HG02884 (cell line): ENCODE results near the gene ZACN.

Source experiments
- ATAC-seq: cut with Tn5 transposase; IDR thresholded peaks from one replicate; pipeline ENCODE4 v1.9.1; 2021; ENCODE audit warnings: mild to moderate bottlenecking, moderate library complexity; ENCODE audit not compliant: unreplicated experiment

The ZACN gene

DNA sequence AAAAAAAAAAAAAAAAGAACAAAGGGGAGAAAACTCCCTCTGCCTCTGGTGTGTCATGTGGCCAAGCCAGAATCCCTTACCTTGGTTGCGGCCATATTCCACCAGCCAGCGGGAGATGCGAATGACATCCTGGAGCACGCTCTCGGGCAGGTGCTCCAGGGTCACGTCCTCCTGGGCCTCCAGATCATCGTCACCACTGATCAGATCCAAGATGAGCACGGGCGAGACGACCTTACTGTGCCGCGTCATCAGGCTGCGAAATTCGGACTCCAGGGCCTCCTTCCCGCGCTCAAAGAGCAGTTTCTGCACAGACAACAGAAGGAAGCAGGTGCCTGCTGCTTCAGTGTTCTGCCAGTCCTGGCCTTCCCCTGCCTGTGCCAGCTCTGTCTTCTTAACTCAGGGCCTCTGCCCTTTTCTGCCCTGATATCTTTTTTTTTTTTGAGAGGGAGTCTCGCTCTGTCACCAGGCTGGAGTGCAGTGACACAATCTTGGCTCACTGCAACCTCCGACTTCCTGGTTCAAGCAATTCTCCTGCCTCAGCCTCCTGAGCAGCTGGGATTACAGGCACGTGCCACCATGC, 18.8 kb downstream of the ZACN start:
- no peak for ATAC-seq

DNA sequence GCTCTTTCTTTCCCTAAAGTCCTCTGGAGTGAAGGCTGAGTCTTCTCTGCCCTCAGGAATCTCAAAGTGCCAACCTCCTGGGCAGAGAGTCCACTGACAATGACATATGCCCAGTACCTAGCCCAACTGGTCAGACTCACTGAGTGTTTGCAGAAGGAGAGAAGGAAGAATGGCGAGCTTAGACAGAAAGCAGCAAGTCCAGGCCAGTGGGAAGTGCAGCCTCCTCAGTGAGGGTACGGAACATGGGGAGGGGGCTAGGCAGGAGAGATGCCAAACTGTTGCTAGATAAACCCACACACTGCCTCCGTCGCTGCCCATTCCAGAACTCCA, 23.9 kb downstream of the ZACN start:
- no peak for ATAC-seq

DNA sequence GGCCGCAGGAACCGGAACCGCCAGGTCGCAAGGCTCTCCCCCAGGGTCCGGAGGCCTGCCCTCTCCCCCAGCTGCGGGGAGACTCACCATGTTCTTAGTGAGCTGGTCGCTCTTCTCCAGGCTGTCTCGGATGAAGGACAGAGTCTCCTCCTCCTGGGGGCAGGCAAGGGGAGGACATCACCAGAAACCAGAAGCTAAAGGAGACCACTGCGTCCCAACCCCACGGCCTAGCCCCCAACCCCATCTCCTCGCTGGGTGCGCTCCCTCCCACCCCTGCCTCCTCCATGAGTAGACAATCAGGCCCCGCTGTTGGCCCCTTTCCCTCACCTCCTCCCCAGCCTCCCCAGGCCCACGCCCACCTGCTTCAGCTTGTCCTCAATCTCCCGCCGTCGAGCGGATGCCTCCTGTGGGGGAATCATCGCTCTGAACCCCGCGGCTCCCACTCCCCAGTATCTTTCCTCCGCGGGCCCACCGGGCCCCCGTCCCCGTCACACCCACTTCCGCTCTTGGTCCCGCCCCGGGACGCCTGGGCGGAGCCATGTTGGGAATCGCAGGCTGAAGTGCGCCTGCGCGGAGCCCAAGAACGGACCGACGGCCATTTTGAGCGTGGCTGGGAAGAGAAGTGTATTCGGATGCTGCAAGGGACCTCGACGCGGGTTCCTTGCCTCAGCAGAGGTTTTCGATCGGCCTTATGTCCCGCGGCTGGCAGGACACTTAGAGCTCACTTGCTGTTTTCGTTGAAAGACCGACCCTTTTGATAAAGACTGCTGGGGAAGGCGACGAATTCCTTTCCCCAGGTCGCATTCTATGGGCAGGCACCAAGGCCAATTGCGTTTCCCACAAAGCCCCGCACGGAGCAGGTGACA, 24.5 kb downstream of the ZACN start, which contains the start of gene EXOC7:
EXOC7 (minus strand) TSS at position 514 of the 866 bp plus-strand sequence; CDS start at position 419, 95 bp downstream.
- peak; percentile 55 for ATAC-seq

DNA sequence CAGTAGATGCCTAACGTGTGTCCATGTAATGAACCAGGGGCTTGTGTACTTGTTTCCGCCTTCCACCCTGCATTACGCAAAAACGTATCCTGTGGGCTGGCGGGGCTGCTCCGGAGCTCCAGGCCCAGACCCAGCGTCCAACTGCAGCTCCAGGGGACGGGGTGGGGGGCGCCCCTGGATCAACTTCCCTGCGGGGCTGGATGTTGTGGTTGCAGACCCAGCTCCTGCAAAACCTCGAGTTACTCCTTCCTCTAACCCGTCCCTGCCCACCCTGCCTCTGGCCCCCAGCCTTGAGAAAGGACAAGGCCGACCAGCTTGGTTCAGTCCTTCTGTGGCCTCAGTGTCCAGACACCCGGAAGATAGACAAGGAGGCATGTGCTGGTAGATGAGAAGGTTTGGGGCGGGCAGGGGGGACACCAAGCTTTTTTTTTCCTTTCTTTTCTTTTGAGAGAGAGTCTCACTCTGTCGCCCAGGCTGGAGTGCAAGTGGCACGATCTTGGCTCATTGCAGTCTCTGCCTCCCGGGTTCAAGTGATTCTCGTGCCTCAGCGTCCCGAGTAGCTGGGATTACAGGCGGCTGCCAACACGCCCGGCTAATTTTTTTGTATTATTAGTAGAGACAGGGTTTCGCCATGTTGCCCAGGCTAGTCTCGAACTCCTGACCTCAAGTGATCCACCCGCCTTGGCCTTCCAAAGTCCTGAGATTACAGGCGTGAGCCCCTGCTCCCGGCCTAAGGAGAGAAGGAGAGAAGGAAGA, 25.3 kb downstream of the ZACN start:
- no peak for ATAC-seq

DNA sequence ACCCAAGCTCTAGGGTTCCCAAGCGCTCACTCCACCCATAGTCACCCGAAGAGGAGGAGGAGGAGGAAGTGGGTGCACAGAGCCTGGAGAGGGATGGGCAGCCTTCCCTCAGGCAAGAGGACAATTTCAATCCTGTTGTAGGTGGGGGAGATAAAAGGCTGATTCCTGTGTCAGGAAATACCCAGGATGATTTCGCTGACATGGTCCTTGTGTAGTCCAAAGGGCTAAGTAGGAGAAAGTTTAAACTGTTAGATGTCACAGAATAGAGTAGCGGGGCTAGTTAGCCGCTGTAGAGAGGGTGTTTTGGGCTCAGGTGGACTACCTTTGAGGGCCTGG, 25.9 kb downstream of the ZACN start:
- ATAC-seq, result no peak

DNA sequence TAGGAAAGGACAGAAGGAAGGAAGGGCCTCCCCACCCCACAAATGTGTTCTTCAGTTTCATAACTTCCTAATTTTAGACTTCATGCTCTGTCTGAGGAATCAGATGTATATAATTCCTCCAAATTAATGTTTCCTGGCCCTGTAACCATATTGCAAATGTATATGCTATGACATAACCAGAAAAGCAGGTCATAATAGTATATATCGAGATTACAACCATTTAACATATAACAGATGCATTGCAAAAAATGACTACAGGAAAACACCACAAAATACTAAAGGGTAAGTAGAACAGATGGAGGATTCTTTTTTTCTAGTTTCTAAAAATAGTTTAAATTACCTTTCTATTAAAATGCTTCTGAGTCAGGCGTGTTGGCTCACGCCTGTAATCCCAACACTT, 27.7 kb downstream of the ZACN start:
- no peak for ATAC-seq

DNA sequence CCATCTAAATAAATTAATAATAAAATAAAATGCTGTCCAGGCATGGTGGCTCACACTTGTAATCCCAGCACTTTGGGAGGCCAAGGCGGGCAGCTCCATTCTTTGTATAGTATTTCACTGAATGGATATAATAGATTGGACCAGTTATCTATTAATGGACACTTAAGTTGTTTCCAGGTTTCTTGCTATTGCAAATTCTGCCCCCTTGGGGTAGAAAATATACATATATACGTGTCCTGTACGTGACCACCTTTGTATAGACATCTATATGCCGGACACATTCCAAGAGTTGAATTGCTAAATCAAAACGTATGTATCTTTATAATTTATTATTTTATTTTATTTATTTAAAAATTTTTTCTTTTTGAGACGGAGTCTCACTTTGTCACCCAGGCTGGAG, 28.5 kb downstream of the ZACN start:
- ATAC-seq, result no peak

DNA sequence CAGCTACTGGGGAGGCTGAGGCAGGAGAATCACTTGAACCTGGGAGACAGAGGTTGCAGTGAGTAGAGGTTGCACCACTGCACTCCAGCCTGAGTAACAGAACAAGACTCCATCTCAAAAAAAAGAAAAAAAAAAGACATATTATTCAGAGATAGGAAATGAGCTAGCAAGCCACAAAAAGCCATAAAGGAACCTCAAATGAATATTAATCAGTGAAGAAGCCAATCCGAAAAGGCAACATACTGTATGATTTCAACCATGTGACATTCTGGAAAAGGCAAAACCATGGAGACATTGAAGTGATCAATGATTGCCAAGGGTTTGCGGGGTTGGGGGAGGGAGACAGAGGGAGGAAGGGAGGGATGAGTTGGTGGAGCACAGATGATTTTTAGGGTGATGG, 33.0 kb downstream of the ZACN start:
- ATAC-seq, result no peak

DNA sequence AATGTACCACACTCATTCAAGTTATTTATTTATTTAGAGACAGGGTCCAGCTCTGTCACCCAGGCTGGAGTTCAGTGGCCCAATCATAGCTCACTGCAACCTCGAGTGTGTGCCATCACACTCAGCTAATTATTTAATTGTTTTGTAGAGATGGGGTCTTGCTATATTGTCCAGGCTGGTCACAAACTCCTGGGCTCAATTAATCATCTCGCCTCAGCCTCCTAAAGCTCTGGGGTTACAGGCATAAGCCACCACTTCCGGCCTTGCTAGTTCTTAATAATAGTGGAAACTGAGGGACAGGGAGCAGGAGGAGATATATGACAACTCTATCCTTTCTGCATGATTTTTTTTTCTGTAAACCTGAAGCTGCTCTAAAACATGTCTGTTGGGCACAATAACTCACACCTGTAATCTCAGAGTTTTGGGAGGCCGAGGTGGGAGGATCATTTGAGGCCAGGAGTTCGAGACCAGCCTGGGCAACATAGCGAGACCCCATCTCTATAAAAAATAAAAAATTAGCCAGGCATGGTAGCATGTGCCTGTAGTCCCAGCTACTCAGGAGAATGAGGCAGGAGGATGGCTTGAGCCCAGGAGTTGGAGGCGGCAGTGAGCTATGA, 36.3 kb downstream of the ZACN start:
- ATAC-seq, result no peak

DNA sequence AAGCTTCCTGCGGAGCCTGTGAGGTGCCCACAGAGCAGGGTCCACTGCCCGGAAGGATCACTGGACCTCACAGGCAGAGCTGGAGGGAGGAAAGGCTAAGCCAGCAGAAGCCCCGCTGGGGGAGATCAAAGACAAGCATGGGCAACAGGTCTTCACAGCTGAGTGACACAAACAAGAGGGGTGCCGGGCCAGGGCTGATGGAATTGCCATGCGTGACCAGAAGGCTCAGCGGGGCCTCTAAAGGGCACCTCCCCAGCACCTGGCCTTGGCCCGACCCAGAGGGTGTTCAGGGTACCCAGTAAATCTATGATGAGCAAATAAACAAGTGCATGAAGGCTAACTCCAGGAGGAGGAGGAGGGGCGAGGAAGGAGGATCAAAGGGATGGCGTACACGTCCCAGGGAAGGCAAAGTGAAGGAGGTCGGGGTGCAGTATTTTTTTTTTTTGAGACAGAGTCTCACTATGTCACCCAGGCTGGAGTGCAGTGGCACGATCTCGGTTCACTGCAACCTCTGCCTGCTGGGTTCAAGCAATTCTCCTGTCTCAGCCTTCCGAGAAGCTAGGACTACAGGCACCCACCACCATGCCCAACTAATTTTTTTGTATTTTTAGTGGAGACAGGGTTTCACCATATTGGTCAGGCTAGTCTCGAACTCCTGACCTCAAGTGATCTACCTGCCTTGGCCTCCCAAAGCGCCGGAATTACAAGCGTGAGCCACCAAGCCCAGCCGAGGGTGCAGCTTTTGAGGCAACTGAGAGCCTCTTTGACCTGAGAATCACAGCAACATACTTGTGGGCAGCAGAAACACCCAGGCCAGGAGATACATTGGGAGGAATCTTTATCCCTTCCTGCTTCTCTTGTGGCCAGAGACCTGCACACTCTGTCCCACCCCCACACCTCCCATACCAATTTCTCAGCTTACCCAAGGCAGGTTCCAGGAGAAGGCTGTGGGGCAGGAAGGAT, 40.7 kb downstream of the ZACN start:
- ATAC-seq, result no peak

DNA sequence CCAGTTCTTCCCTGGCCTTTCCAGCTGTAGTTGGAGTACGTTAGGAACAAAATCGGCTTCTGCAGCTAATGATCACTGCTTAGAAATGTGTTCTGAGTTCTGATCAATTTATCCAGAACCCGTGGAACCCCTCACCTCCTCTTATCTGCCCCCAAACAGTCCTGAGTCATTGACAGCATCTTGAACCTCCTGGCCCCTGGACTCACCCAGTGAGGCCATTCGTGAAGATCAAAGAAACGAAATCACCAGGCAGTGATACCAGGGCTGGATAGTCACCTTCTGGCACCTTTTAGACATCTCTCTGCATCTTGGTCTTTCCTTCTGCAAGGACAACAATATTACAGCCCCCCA, 41.7 kb downstream of the ZACN start:
- no peak for ATAC-seq

DNA sequence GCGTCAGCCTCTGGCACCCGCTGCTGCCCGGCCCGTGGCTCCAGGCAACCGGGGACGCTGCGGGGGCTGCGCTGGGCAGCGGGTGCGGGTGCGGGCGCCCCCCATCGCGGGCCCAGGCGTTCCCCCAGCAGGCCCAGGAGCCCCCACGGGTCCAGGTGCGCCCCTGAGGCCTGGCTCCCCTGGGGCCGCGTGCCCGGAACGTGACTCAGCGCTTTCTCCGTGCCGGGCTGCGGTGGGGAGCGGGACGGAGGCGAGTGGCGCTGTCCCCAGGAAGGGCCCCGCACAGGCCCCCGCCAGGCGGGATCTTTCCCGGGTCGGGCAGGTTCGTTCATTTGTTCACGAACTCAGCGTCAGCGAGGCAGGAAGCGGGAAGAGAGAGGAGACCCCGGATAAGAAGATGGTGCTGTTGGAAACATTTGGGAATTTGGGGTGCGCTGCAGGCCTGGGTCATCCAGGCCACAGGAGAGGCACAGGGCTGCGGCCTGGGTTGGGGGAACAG, 43.0 kb downstream of the ZACN start:
- no peak for ATAC-seq

DNA sequence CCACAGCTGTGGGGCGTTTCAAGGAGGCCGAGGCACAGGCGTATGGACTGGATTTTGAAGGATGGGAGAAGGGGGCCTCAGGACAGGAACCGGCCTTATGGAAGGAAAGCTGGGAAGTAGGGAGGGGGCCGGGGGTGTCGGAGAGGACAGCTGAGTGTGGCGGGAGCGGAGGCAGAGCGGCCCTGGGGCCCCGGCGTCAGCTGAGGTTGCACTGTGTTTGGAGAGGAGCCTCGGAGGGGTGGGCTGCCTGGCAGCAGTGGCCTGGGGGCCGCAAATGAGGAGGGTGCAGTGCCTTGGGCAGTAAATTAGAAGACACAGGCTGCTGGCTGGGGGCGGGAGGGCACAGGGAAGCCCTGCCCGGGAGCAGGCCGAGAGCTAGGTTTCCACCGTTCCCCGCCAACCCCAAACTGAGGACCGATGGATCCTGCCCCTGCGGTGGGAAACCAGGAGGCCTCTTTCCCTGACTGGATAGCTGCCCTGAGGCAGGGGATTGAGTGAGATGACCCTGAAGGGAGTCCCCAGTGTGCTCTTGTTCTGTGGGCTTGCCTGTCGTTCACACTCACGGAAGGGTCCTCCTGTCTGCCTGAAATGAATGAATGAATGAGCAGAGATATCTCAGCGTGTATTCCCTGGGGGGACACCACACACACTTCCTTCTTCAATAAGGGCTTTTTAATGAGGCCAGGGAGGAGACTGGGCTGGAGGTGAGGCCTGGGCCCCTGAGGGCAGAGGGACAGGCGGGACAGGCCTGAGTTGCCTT, 43.6 kb downstream of the ZACN start:
- no peak for ATAC-seq

DNA sequence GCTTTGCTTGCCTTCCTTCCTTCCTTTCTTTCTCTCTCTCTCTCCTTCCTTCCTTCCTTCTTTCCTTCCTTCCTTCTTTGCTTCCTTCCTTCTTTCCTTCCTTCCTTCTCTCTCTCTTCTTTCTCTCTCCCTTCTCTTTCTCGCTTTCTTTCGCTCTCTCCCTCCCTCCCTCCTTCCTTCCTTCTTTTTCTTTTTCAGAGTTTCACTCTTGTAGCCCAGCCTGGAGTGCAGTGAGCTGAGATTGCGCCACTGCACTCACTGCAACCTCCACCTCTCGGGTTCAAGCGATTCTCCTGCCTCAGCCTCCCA, 44.2 kb downstream of the ZACN start:
- ATAC-seq, result no peak

DNA sequence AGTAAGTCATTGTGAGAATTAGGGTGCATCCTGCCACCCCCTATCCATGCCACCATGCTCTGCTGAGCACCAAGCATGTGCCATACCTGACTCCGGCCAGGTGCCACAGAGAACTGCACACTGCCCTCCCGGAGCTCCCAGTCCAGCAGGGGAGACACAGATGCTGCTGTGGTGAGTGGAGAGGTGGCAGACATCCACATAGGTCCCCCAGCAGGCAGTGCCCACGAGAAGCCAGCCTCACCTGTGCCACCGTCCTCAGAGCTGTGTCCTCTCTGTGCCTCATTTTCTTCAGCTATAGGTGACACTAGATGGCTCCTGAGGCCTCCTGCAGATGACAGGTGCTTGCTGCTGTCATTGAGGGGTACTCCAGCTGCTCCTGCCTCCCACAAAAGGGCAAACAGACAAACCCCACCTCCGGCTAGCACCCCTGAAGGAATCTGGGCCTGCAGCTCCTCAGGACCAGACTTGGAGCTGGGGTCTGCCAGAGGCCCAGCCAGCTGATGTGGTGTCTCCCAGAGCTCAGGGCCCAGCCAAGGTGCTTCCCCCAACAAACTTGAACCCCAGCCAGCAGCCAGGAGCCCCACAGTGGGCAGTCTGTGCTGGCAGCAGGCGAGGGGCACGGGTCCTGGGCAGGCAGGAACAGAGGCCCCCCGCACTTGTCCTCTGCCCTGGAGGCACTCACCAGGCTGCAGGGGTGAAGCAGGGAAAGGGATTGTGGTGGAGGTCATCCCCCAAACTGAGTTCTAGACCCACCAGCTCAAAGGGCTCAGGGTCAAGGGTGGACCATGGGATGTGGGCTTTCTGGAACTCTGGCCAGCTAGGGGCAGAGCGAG, 45.0 kb downstream of the ZACN start:
- no peak for ATAC-seq

DNA sequence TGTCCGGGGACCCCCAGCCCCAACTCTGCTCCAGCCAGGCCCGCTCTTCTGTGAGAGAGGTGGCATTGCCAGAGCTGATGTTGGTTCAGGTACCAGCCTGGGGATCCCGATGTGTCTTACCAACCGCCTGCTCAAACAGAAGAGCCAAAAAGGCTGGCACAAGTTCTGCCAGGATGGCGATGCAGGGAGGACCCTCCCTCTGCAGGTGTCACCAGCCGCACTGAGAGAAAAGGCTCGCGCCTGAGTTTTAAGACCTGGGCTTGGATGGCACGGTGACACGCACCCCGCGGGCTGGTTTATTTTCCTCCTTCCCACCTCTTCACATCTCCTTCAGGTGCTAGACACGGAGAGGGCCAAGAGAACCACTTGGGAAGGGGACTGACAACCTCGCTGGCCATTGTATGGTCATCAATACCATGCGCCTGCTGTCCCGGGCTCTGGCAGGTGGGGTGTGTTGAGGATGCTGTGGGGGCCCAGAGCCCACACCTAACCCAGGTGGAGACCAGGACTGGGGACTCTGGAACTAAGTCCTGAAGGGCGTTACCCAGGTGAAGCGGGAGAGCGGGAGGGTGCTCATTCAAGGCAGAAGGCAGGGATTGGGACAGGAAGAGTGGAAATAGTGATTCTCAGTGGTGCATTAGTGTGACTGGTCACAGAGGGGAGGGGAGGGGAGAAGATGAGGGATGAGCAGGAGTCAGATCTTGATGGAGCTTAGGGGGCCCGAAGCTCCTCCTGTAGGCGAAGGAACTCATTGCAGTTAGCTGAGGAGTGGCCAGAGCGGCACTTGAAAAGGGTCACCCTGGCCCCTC, 45.8 kb downstream of the ZACN start:
- no peak for ATAC-seq

DNA sequence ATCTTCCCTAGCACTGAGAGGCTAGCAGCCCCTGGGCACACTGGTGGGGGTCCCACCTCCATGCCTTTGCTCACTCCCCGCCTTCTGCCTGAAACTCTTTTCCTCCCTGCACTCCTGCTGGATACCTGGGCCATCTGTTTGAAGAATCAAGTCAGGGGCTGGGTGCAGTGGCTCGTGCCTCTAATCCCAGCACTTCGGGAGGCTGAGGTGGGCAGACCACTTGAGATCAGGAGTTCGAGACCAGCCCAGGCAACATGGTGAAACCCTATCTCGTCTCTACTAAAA, 46.4 kb downstream of the ZACN start:
- no peak for ATAC-seq

DNA sequence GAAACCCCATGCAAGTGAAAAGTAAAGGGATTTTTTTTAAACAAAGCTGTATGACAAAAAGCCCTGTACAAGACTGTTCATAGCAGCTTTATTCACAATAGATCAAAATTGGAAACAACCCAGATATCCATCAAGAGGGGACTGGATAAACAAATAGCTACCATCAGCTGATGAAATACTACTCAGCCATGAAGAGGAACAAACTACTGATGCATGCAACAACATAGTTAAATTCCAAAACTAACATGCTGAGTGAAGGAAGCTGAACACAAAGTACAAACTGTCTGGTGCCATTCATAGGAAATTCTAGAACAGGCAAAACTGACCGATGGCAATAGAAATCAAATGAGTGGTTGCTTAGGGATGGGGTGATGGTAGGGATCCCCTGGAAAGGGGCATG, 46.9 kb downstream of the ZACN start:
- no peak for ATAC-seq
